ENCODE data around the gene DDX10.

Gene DDX10

DNA sequence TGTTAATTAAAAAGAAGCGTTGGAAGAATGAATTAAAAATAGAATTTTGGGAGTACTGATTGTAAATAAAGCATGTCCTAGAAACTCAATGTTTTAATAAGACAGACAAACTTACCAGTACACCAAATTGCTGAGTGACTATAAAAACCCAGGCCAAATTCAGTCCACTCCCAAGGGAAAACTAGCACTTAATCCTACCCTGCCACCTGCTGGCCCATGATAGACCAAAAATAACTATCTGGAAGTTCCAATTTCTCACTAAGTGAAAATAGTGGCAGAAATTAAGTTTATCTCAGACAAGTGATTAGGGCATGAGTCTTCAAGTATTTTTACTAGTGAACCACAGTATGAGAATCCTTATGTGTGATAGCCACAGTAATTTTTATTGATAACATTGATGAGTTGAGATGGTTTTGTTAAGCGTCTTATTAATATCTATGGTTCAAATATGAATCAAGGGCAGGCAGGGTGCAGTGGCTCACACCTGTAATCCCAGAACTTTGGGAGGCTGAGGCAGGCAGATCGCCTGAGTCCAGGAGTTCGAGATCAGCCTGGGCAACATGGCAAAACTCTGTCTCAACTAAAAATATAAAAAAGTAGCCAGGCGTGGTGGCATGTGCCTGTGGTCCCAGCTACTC is 9.8 kb upstream of the DDX10 start:
- ATAC-seq (no peak), DNase-seq (peak; percentile 45)

DNA sequence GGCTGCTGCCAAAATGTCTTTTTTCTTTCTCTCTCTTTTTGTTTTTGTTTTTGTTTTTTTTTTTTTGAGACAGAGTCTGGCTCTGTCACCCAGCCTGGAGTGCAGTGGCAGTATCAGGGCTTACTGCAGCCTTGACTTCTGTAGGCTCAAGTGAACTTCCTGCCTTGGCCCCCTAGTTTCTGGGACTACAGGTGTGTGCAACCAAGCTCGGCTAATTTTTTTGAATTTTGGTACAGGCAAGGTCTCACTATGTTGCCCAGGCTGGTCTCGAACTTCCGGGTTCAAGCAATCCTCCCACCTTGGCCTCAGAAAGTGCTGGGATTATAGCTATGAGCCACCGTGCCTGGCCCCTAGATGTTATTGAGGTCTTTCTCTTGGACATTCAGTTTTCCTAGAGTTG is 2.2 kb upstream of the DDX10 start:
- no peak for ATAC-seq
- no peak for DNase-seq

DNA sequence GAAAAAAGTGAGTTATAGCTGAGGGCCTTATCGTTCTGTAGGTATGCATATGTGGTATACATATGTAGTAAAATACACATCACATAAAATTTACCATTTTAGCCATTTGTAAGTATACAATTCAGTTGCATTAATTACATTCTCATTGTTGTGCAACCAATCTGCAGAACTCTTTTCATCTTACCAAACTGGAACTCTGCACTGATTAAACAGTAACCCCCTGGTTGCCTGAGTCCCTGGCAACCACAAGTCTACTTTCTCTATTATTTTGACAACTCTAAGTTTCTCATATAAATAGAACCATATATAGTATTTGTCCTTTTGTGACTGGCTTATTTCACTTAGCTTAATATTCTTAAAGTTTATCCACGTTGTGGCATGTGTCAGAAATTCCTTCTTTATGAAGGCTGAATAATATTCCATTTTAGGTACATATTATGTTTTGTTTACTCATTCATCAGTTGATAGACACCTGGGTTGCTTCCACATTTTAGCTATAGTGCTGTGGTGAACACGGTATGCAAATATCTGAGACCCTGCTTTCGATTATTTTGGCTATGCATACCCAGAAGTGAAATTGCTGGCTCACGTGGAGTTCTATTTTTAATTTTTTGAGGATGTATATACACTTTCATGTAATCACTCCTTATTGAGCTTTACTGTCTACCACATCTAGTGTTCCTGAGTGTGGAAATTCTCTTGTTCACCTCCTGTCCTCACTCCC is 1.6 kb upstream of the DDX10 start:
- no peak for ATAC-seq

DNA sequence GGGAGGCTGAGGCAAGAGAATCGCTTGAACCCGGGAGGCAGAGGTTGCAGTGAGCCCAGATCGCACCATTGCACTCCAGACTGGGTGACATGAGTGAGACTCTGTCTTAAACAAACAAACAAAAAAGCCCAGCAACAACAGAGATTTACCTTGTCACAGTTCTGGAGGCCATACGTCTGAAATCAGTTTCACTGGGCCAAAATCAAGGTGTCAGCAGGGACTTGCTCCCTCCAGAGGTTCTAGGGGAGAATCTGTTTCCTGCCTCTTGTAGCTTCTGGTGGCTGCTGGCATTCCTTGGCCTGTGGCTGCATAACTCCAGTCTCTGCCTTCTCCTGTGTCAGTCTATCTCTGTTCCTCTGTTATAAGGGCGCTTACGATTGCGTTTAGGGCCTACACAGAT is 1.5 kb downstream of the DDX10 start:
- ATAC-seq = no peak
- no peak for DNase-seq

More for the DNA sequence above, 1.6 kb upstream of the DDX10 start:
- no peak for DNase-seq

- DNase-seq = no peak
- no peak for ATAC-seq
Observed at GRCh38 chr11:108669286-108669685, 4.4 kb downstream of the DDX10 start.

DNA sequence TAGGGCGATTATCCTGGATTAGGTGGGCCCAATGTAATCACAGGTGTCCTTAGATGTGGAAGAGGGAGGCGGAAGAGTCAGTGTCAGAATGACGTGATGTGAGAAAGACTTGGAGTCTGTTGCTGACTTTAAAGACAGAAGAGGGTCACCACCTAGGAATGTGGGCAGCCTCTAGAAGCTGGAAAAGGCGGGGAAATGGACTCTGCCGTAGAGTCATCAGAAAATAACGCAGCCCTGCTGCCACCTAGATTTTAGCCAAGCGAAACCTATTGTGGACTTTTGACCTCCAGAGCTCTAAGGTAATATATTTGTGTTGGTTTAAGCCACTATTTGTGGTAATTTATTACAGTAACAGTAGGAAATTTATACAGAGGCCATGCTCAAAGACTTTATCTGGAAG is 4.8 kb downstream of the DDX10 start:
- no peak for DNase-seq
- ATAC-seq = no peak

DNA sequence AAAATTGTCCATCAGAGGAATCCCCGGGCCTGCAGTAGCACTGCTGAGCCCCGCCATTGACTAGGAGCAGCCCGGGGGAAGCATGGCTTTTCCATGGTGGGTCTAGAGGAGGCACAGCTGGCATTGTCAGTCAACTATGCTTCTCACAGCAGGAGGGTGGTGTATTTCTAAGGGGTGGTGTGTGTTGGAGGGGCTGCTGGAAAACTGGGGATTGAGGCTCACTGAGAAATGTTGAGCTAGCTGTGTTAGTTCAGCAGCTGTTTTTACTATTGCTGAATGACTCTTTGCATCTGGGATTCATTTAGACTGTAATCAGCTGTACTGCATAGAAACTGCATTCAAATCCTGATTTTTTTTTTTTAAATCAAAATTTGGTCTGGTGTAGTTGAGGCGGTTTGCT is 5.6 kb downstream of the DDX10 start:
- DNase-seq = no peak
- no peak for ATAC-seq

DNA sequence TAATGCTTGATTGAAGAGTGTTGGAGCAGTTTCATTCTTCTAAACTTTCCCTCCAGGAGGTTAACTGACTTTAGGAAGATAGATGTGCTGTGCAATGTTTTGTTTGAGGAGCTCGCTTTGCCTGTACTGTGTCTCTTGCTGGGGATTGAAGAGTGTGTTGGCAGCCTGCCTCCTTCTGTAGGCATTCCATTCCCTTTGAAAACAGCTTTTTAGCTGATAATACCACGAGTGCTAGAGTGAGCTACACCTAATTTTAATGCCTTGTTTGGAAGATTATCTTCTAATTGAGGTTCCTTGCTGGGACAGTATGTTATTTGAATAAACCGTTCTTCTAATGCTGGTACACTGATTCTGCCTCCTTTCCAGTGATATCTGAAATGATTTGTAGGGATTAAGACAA is 7.2 kb downstream of the DDX10 start:
- no peak for DNase-seq
- no peak for ATAC-seq

DNA sequence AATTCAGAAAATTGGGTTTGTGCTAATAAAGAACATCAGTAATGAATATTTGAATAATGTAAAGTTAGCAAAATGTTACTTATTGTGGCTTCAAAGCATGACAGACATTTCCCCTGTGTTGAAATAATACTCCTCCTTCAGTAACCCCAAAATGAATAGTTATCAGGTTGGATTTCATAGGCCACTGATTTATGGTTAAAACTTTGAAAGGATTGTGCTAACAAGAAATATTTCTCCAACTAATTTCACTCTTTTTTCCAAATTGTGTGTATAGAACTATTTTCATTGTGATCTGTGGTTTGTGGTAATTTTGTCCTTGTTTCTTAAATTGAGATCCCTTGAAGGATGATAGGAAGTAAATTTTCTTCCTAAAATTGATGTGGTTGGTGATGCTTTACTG is 7.9 kb downstream of the DDX10 start:
- ATAC-seq (no peak), DNase-seq (no peak)

DNA sequence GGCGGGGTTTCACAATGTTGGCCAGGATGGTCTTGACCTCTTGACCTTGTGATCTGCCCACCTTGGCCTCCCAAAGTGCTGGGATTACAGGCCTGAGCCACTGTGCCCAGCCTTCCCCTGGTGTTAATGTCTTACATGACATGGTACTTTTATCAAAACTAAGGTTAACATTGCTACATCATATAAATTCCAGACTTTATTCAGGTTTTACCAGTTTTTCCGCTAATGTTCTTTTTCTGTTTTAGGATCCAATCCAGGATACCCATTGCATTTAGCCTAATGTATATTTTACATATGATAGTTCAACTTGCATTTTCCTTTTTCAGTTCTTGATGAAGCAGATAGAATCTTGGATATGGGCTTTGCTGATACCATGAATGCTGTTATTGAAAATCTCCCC is 14.2 kb downstream of the DDX10 start:
- DNase-seq (no peak), ATAC-seq (no peak)

GRCh38 chr11:108680271-108680670 is 15.4 kb downstream of the DDX10 start:
- DNase-seq (no peak), ATAC-seq (no peak)

GRCh38 chr11:108685419-108686130 is 20.7 kb downstream of the DDX10 start:
- ATAC-seq = no peak
- no peak for DNase-seq

- ATAC-seq (peak; percentile 68), DNase-seq (no peak)
Observed at GRCh38 chr11:108693852-108694251, 29.0 kb downstream of the DDX10 start.

- ATAC-seq (no peak), DNase-seq (no peak)
Observed at GRCh38 chr11:108694846-108695245, 30.0 kb downstream of the DDX10 start.

DNA sequence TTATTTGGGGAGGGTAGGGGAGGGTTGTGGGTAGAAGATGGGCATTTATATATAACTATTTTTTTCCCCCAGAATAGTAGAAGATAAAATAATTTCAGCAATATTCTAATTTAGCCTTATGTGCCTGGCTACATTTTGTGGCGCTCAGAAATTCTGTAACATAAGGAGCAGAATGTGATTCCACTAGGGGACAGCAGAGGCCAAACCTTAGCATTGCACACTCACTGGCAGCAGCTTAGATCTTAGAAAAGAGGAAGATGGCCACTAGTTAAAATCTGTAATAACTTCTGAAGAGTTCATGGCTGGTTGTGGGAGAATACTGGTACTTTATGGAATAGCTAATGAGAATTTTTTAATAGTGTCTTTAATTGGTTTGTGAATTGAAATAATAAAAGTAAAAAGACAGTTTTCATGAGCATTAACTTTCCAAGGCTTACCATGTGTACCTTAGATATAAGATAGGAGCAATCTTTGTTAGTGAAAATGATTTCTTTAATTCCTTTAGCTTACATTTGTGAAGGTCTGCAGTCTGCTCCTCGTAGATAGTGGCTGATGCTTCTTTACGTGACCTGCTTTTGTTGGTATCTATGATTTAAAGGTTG is 33.1 kb downstream of the DDX10 start:
- DNase-seq (peak; percentile 20), ATAC-seq (peak; percentile 71)

- DNase-seq (no peak), ATAC-seq (no peak)
Observed at GRCh38 chr11:108698844-108699642, 34.2 kb downstream of the DDX10 start.

GRCh38 chr11:108703916-108704315 is 39.0 kb downstream of the DDX10 start:
- ATAC-seq (no peak), DNase-seq (no peak)

DNA sequence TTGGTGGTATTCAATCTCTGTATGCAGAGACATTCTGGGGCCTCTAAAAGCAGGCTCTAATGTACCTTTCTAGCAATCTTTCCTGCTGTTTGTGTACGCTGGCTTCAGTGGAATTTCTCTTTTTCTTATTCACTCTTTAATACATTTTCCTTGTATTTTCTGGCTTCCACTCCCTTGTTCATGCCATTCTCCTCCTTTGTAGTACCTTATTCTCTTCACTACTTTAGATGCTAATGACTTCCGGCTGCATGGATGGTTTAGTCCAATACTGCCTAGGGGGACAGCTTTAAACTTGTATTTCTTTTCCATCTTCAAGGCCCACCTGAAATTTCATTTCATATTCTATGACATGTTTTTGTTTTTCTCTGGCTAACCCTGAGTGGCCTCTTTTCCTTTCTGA is 40.2 kb downstream of the DDX10 start:
- DNase-seq (no peak), ATAC-seq (no peak)

DNA sequence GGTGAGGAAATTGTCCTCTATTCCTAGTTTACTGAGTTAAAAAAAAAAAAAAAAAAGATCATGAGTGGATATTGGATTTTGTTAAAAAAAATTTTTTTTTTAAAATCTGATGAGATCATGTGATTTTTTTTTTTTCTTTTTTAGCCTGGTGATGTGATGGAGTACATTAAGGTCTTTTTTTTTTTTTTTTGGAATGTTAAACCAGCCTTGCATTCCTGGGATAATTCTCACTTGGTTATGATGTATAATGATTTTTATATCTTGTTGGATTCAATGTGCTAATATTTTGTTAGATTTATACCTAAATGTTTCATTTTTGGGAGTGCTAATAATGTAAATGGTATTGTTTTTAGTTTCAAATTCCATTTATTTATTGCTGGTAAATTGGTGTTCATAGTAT is 43.3 kb downstream of the DDX10 start:
- ATAC-seq (no peak), DNase-seq (no peak)

DNA sequence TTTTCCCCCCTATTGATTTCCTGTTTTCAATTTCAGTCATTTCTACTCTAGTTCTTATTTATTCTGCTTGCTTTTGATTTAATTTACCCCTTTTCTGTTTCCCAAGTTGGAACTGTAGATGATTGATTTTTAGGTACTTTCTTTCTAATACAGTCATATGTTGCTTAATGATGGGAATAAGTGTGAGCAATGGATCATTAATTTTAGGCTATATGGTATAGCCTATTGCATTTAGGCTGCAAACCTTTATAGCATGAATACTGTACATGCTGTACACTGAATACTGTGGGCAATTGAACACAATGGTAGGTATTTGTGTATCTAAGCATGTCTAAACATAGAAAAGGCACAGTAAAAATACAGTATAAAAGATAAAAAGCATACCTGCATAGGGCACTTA is 44.9 kb downstream of the DDX10 start:
- ATAC-seq (no peak), DNase-seq (no peak)

DNA sequence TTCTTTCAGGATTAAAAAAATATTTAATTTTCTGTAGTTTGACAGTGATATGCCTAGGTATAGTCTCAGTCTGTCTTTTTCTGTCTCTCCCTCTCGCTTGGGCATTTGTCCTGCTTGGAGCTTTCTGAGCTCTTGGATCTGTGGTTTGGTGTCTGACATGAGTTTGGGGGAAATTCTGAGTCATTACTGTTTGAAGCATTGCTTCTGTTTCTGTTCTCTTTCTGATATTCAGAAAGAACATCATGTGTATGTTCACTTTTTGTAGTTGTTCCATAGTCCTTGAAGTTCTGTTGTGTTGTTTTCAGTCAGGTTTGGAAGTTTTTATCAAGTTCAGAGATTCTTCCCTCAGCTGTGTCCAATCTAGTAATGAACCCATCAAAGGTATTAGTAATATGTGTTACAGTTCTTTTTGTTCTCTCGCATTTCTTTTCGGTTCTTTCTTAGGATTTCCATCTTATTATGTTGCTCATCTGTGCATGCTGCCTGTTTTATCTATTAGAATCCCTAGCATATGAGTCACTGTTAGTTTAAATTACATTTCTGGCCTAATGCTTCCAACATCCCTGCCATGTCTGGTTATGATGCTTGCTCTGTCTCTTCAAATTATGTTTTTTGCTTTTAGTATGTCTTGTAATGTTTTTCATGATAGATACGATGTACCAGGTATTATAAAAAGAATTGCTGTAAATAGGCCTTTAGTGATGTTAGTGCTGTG is 48.4 kb downstream of the DDX10 start:
- no peak for DNase-seq
- ATAC-seq = peak; percentile 40

DNA sequence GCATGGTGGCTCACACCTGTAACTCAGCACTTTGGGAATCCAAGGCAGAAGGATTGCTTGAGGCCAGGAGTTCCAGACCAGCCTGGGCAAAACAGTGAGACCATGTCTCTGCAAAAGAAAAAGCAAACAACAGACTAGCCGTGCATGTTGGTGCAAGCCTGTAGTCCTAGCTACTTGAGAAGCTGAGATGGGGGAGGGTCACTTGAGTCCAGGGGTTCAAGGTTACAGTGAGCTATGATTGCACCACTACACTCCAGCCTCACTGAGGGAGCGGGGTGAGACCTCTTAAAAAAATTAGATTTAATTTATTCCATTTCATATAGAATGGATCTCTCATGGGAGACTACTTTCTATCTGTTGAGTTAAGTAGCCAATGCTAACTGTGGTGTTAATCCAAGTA is 50.4 kb downstream of the DDX10 start:
- no peak for ATAC-seq

More for the DNA sequence above, 50.4 kb downstream of the DDX10 start:
- DNase-seq = no peak

All from stimulated activated naive CD8-positive, alpha-beta T cell treated with anti-CD3 and anti-CD28 coated beads, Interleukin-15, Interleukin-2, amounts not matched to agents 100 U/mL and 50 U/mL, for 24 hours (primary cell).